Activated gamma-delta T cell treated with Interleukin-2 at 50 U/mL for 16 hours (primary cell): ENCODE data around the gene CATSPER3.

ENCODE experiments used
- DNase-seq: peaks from one replicate; pipeline ENCODE4 v3.0.0-alpha.2; 2020

Gene CATSPER3

GRCh38 chr5:135030956-135031812 lies 63.5 kb downstream of the CATSPER3 start:
- DNase-seq, result no peak

DNA sequence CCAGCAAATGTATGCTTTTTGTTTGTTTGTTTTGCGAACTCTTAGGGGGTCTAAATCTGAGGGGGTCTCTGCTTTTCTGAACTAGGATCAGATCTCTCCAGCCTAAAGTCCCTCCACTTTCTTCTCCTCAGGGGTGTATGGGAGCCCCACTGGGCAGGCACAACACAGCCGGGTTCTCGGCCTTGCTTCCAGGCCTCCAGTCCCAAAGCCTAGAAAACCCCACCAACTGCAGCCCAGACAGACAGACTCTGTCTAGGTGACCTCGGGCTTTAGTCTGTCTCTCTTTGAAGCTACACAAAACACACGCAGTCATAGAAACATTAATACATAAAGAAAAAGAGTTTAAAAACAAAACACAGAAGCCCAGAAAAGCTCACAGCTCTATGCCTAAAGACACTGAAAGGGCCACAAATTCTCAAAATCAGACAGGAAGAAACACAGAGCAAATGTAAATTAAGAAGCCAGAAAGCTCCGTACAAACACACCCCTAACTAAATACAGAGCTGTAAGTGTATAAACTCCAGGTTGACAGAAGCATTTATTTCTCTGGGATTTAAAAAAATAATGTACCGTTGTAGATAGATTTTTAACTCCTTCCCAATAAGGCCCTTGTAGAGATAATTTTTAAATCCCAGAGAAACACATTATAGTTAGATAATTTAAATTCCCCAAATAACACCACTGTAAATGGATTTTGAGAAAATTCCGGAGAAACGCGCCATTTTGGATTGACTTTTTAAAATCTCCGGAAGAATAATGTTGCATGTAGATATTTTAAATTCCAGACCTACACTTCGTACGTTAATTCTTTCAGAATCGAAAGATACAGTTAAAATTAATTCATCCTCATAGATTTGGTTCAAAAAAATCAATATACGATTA lies 64.3 kb downstream of the CATSPER3 start:
- DNase-seq, result no peak

GRCh38 chr5:135032695-135032998 lies 64.9 kb downstream of the CATSPER3 start:
- no peak for DNase-seq

GRCh38 chr5:135032999-135033861 lies 65.5 kb downstream of the CATSPER3 start:
- DNase-seq, result no peak

- no peak for DNase-seq
Measured at GRCh38 chr5:135033901-135034235, 66.2 kb downstream of the CATSPER3 start, which contains the start of gene PITX1. Gene PITX1, minus strand, starts transcription at chr5:135034228. Its CDS starts 347 bp downstream, at chr5:135033881.

- no peak for DNase-seq
Measured at GRCh38 chr5:135034236-135034962, 66.7 kb downstream of the CATSPER3 start.

DNA sequence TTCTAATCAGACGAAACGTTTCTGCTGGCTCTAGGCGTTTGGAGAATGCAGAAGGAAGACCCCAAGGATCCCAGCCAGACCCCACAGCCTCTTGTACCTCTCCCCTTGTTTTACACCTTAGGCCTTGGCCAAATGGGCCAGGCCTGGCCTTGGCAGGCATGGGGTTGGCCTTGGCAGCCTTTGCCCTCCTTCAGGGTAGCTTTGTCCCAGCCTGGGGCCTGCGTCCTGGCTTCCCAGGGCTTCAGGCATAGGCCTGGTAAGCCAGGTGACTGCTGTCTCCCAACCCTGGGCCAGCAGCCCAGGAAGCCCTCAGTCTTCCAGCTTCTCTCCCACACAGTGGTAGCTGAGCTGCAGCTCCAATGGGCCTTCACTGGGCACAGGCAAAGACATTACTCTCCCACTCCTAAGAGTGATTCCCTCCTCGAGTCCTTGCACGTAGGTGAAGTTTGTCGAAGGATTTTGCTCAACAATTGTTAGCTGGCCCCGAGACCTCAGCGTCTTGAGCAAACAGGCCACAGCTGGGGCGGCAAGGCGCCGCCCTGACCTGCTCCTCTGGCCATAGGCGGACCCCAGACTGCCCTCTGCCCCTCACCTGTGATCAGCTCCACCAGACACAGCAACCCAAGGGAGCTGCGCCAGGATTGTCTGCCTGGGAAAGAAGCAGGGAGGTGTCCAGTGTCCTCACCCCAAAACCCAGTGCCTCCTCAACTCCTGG lies 67.4 kb downstream of the CATSPER3 start:
- DNase-seq, result no peak

GRCh38 chr5:135035678-135036030 lies 67.9 kb downstream of the CATSPER3 start:
- no peak for DNase-seq

GRCh38 chr5:135036405-135036804 lies 68.7 kb downstream of the CATSPER3 start:
- DNase-seq, result no peak

GRCh38 chr5:135037519-135038204 lies 70.0 kb downstream of the CATSPER3 start:
- DNase-seq, result no peak

DNA sequence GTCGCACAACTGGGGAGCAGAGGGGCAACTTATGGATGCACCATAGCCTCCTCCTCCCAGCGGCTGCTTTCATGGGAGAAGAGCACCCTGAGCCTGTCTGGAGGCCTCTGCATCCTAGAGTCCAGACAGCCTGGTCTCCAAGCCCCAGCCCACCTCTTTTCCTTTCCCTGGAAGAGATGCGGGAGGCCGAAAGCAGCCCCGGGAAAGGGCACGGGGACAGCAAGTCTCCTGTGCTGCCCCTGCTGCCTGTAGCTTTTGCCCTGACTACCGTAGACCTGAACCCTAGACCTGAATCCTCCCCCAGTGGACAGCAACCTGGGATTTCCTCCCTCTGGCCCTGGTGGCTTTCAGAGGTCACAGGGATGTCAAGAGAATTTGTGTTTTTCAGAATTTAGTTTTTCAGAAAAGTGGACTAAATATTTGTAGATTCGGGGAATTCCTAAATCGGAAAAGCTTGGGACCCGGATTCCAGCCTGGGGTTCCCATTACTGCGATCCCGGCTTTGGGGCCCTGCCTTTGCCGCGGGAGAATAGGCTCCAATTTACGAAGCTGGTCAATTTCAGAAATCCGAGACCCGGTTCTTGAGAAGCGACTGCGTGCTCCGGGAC lies 70.6 kb downstream of the CATSPER3 start:
- DNase-seq, result no peak

GRCh38 chr5:135038813-135039270 lies 71.1 kb downstream of the CATSPER3 start:
- DNase-seq, result no peak

- DNase-seq, result no peak
Measured at GRCh38 chr5:135039271-135040033, 71.7 kb downstream of the CATSPER3 start.

DNA sequence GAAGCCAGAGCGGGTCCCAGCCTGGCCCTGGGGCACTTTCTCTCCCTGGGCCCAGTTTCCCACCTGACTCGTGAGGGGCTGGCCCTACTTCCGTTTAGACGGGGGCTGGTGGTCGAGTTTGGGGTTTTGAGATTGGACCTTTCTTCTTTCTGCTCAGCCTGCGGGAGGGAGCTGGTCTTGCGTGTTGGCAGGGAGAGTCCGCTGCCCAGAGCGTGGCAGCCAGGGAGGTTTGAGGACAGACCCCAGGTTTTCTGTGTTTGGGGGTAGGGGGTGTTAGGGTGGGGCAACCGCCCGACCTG lies 72.3 kb downstream of the CATSPER3 start:
- DNase-seq, result no peak

DNA sequence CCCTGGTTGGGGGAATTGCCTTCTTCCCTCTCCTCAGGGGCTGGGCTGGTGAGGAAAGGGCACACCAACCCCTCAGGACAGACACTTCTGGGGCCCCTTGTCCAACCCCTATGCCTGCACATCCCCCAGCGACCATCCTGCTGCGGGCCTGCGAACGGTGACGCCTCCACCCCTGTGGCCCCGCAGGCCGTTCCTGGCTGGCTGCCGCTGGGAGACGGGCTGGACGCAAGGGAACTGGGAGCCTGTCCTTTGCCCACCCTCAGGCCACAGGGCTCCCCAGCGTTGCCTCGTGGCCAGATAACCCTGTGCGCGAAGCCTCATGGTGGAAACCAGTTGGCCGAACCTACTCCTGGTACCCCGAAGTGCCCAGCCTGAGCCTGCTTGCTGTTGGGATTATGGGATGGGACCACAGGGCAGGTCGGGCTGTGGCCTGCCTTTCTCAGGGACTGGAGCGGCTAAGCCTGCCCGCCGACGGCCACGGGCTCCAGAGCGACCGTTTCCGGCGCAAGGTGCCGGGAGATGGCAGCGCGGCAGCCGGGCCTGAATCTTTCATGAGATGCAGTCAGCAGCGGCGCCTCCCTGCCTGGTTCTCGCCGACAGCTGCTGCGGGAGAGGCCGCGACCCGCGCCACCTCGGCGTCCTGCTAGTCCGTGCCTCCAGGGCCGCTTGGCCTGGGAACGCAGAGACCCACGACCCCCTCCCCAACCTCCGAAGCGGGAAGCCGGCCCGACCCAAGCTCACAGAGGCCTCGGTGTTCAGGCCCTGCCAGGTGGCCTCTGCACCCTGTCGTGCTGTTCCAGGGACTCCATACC lies 72.8 kb downstream of the CATSPER3 start:
- no peak for DNase-seq

DNA sequence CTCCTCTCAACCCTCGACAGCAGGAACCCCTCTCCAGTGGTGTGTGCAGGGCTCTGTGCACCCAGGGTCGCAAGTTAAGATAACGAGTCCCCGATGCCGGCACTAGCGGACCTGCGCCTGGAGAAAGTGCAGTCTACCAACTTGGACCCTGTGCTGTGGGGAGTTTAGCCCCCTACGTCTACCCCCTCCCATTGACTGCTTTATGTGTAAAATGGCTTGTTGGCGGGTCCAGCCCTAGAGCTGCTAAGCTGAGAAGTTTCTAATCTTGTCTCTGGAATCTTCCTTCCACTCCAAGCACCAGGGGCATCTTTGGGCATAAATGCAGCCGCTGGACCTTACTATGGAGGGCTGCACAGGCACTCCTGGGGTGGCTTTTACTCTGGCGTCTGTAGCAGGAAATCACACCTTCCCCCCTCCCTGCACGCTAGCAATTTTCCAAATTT lies 73.5 kb downstream of the CATSPER3 start:
- no peak for DNase-seq

DNA sequence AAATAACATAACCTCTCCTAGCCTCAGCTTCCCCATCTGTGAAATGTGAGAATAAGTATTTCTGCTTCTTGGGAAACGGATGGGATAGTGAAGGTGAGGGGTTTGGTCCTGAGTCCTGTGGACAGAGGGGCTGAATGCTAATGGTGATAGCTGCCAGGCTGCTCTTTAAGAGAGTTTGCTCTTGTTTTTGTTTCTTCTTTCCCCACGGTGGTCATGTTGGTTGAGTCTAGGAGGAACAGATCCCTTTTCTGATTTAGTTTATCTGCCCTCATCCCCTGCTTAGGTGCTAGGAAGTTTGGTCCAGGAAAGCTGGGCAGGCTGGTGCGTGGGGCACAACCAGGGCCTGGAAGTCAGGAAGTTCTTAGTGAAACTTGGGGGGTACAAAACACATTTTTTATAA lies 74.0 kb downstream of the CATSPER3 start:
- DNase-seq, result no peak

GRCh38 chr5:135042595-135042994 lies 74.9 kb downstream of the CATSPER3 start:
- no peak for DNase-seq

GRCh38 chr5:135045488-135045887 lies 77.8 kb downstream of the CATSPER3 start:
- no peak for DNase-seq
